ENCODE measurements around the gene DCAF11.
A peak's percentile ranks its signal among the peaks of the same experiment; 100 is the strongest.

Gene DCAF11

GRCh38 chr14:24098229-24098926 lies 16.2 kb upstream of the DCAF11 start:
- Histone ChIP-seq H4K8ac (ENCODE audit: low read depth, low read length) (no peak overlapping the region), H3K4me1 (ENCODE audit: control insufficient read depth in 1 of 2, insufficient read depth in 2 of 2, low read length in 2 of 2) (peaks cover 0 to 14% of the 10 kb centered on the region in 2 experiments), H2BK120ac (ENCODE audit: insufficient read depth, low read length, poor library complexity) (no peak overlapping the region), H3K79me2 (ENCODE audit: control insufficient read depth, insufficient read depth, low read length, poor library complexity) (peaks cover 6% of the 10 kb centered on the region), H3K79me1 (ENCODE audit: low read length) (peaks cover 11% of the 10 kb centered on the region), H3K36me3 (ENCODE audit: control insufficient read depth in 1 of 2, insufficient read depth in 2 of 2, low read length in 2 of 2) (peaks cover 18 to 25% of the 10 kb centered on the region in 2 experiments), H2AK5ac (ENCODE audit: low read length) (no peak overlapping the region), H3K14ac (ENCODE audit: low read length) (no peak overlapping the region), H2BK12ac (ENCODE audit: low read length) (no peak overlapping the region), H3K9ac (ENCODE audit: low read length) (no peak overlapping the region), H3K9me3 (ENCODE audit: insufficient read depth, low read depth, low read length) (peaks cover 3% of the 10 kb centered on the region), H3K4ac (ENCODE audit: low read depth, low read length) (no peak overlapping the region), H3K18ac (ENCODE audit: low read length) (no peak overlapping the region), H3K27me3 (ENCODE audit: insufficient read depth, low read length) (no peaks in the 10 kb centered on the region), H4K12ac (ENCODE audit: low read depth, low read length) (peak overlapping the region; percentile 26), H4K91ac (ENCODE audit: low read depth, low read length) (no peak overlapping the region), H3K23ac (ENCODE audit: low read length) (no peak overlapping the region), H2AFZ (ENCODE audit: insufficient read depth, low read length, poor library complexity) (no peak overlapping the region), H3K4me2 (ENCODE audit: low read length) (no peak overlapping the region), H3K4me3 (ENCODE audit: low read depth, low read length) (no peak overlapping the region), H3K27ac (ENCODE audit: low read depth, low read length) (no peak overlapping the region), H2BK5ac (ENCODE audit: low read depth, low read length, poor library complexity) (no peak overlapping the region)
- no peak for DNase-seq
- WGBS (ENCODE audit: extremely low coverage, insufficient coverage, insufficient read length): no CpG with 5 or more reads among the region's 16 CpGs

- H2BK120ac ChIP-seq (ENCODE audit: insufficient read depth, low read length, poor library complexity): no peak overlapping the region
- no peak overlapping the region for H4K8ac ChIP-seq (ENCODE audit: low read depth, low read length)
- no peak overlapping the region for H3K4ac ChIP-seq (ENCODE audit: low read depth, low read length)
- no peak overlapping the region for H4K12ac ChIP-seq (ENCODE audit: low read depth, low read length)
- H3K18ac ChIP-seq (ENCODE audit: low read length): no peak overlapping the region
- no peak overlapping the region for H2AK5ac ChIP-seq (ENCODE audit: low read length)
- H3K79me2 ChIP-seq (ENCODE audit: control insufficient read depth, insufficient read depth, low read length, poor library complexity): peaks cover 6% of the 10 kb centered on the region
- no peak overlapping the region for H3K23ac ChIP-seq (ENCODE audit: low read length)
- peaks cover 7% of the 10 kb centered on the region for H3K79me1 ChIP-seq (ENCODE audit: low read length)
- H3K4me1 ChIP-seq (ENCODE audit: control insufficient read depth in 1 of 2, insufficient read depth in 2 of 2, low read length in 2 of 2): peaks cover 0 to 8% of the 10 kb centered on the region in 2 experiments
- H2AFZ ChIP-seq (ENCODE audit: insufficient read depth, low read length, poor library complexity): no peak overlapping the region
- no peak overlapping the region for H3K27ac ChIP-seq (ENCODE audit: low read depth, low read length)
- H3K36me3 ChIP-seq (ENCODE audit: control insufficient read depth in 1 of 2, insufficient read depth in 2 of 2, low read length in 2 of 2): peaks cover 22 to 29% of the 10 kb centered on the region in 2 experiments
- no peak for DNase-seq
- H3K9me3 ChIP-seq (ENCODE audit: insufficient read depth, low read depth, low read length): peaks cover 7% of the 10 kb centered on the region
- no peak overlapping the region for H3K9ac ChIP-seq (ENCODE audit: low read length)
- H4K91ac ChIP-seq (ENCODE audit: low read depth, low read length): no peak overlapping the region
- H2BK5ac ChIP-seq (ENCODE audit: low read depth, low read length, poor library complexity): no peak overlapping the region
- no peak overlapping the region for H2BK12ac ChIP-seq (ENCODE audit: low read length)
- H3K14ac ChIP-seq (ENCODE audit: low read length): no peak overlapping the region
- no CpG with 5 or more reads among the region's 17 CpGs for WGBS (ENCODE audit: extremely low coverage, insufficient coverage, insufficient read length)
- no peak overlapping the region for H3K4me3 ChIP-seq (ENCODE audit: low read depth, low read length)
- H3K4me2 ChIP-seq (ENCODE audit: low read length): no peak overlapping the region
- H3K27me3 ChIP-seq (ENCODE audit: insufficient read depth, low read length): no peaks in the 10 kb centered on the region
These were observed 15.4 kb upstream of the DCAF11 start for GRCh38 chr14:24098927-24099813.

- Histone ChIP-seq H3K23ac (ENCODE audit: low read length) (no peak overlapping the region), H2AFZ (ENCODE audit: insufficient read depth, low read length, poor library complexity) (no peak overlapping the region), H3K79me2 (ENCODE audit: control insufficient read depth, insufficient read depth, low read length, poor library complexity) (no peaks in the 10 kb centered on the region), H3K4ac (ENCODE audit: low read depth, low read length) (no peak overlapping the region), H4K8ac (ENCODE audit: low read depth, low read length) (no peak overlapping the region), H3K27ac (ENCODE audit: low read depth, low read length) (no peak overlapping the region), H3K4me3 (ENCODE audit: low read depth, low read length) (no peak overlapping the region), H3K9ac (ENCODE audit: low read length) (no peak overlapping the region), H3K14ac (ENCODE audit: low read length) (no peak overlapping the region), H2AK5ac (ENCODE audit: low read length) (no peak overlapping the region), H3K9me3 (ENCODE audit: insufficient read depth, low read depth, low read length) (peaks cover 7% of the 10 kb centered on the region), H3K27me3 (ENCODE audit: insufficient read depth, low read length) (no peaks in the 10 kb centered on the region), H3K18ac (ENCODE audit: low read length) (no peak overlapping the region), H4K91ac (ENCODE audit: low read depth, low read length) (no peak overlapping the region), H3K79me1 (ENCODE audit: low read length) (no peaks in the 10 kb centered on the region), H3K36me3 (ENCODE audit: control insufficient read depth in 1 of 2, insufficient read depth in 2 of 2, low read length in 2 of 2) (peaks cover 22 to 29% of the 10 kb centered on the region in 2 experiments), H3K4me2 (ENCODE audit: low read length) (no peak overlapping the region), H3K4me1 (ENCODE audit: control insufficient read depth in 1 of 2, insufficient read depth in 2 of 2, low read length in 2 of 2) (peaks cover 0 to 3% of the 10 kb centered on the region in 2 experiments), H2BK120ac (ENCODE audit: insufficient read depth, low read length, poor library complexity) (no peak overlapping the region), H4K12ac (ENCODE audit: low read depth, low read length) (no peak overlapping the region), H2BK12ac (ENCODE audit: low read length) (no peak overlapping the region), H2BK5ac (ENCODE audit: low read depth, low read length, poor library complexity) (no peak overlapping the region)
- no peak for DNase-seq
- WGBS (ENCODE audit: extremely low coverage, insufficient coverage, insufficient read length): no CpG with 5 or more reads among the region's 4 CpGs
These were observed 14.2 kb upstream of the DCAF11 start for GRCh38 chr14:24100197-24100981.

- Histone ChIP-seq H3K4me3 (ENCODE audit: low read depth, low read length) (no peak overlapping the region), H3K36me3 (ENCODE audit: control insufficient read depth in 1 of 2, insufficient read depth in 2 of 2, low read length in 2 of 2) (peaks cover 22 to 29% of the 10 kb centered on the region in 2 experiments), H3K4ac (ENCODE audit: low read depth, low read length) (no peak overlapping the region), H3K9ac (ENCODE audit: low read length) (no peak overlapping the region), H3K9me3 (ENCODE audit: insufficient read depth, low read depth, low read length) (peaks cover 7% of the 10 kb centered on the region), H3K23ac (ENCODE audit: low read length) (no peak overlapping the region), H4K91ac (ENCODE audit: low read depth, low read length) (no peak overlapping the region), H4K8ac (ENCODE audit: low read depth, low read length) (no peak overlapping the region), H3K4me1 (ENCODE audit: control insufficient read depth in 1 of 2, insufficient read depth in 2 of 2, low read length in 2 of 2) (no peaks in the 10 kb centered on the region), H3K79me1 (ENCODE audit: low read length) (no peaks in the 10 kb centered on the region), H3K27ac (ENCODE audit: low read depth, low read length) (no peak overlapping the region), H2BK120ac (ENCODE audit: insufficient read depth, low read length, poor library complexity) (no peak overlapping the region), H3K27me3 (ENCODE audit: insufficient read depth, low read length) (no peaks in the 10 kb centered on the region), H3K18ac (ENCODE audit: low read length) (no peak overlapping the region), H3K4me2 (ENCODE audit: low read length) (no peak overlapping the region), H3K14ac (ENCODE audit: low read length) (no peak overlapping the region), H4K12ac (ENCODE audit: low read depth, low read length) (no peak overlapping the region), H2BK12ac (ENCODE audit: low read length) (no peak overlapping the region), H3K79me2 (ENCODE audit: control insufficient read depth, insufficient read depth, low read length, poor library complexity) (no peaks in the 10 kb centered on the region), H2BK5ac (ENCODE audit: low read depth, low read length, poor library complexity) (no peak overlapping the region), H2AK5ac (ENCODE audit: low read length) (no peak overlapping the region), H2AFZ (ENCODE audit: insufficient read depth, low read length, poor library complexity) (no peak overlapping the region)
- DNase-seq: no peak
- WGBS (ENCODE audit: extremely low coverage, insufficient coverage, insufficient read length): no CpG with 5 or more reads among the region's 3 CpGs
These were observed 13.5 kb upstream of the DCAF11 start for GRCh38 chr14:24100982-24101494.
